ENCODE data around the gene RBPJ. TPM values are rescaled to one million over a fixed set of nuclear protein-coding genes. Genes with fewer than 3 reads are reported as not detected.
A peak's percentile ranks its signal among the peaks of the same experiment; 100 is the strongest.

Gene RBPJ
- total and polyA plus RNA-seq, 2 of the 8 experiments (the other 6 are each of a cell fraction or from before 2014, with no cell fraction given), result 65.5 to 217 TPM

DNA sequence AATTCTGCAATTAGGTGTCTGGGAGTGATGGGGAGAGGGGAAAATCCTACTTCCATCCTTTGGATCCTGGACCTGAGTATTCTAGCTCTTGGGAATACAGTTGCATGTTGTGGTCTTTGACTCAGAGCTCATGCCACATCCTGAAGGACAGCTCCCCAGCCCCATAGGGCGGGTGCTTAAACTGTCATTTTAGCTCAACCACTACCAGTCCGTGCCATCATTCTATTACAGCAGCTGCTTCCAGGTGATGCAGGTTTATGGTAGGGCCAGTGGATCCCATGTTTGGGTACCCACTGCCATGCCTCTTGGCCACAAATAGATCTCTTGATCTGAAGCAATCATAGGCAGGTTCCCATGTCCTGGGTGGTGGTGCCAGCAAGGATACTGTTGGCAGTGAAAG lies 134.8 kb downstream of the RBPJ start:
- no peak overlapping the region for H2AK5ac ChIP-seq (ENCODE audit: low read depth, low read length)
- ChIA-PET CTCF (ENCODE audit: partially characterized antibody) (interaction anchor here (5.7 kb wide), 1 partner anchor 266 kb away, joined by 73 read pairs; no protein-coding TSS in a partner anchor), POLR2A (ENCODE audit: partially characterized antibody) (no interaction called here)
- H3K4me2 ChIP-seq (ENCODE audit: insufficient read depth in 1 of 2, low read depth in 2 of 2, low read length in 2 of 2), result no peak overlapping the region
- H4K8ac ChIP-seq (ENCODE audit: extremely low read depth, insufficient read depth, low read length), result no peak overlapping the region
- no peaks in the 10 kb centered on the region for H3K27me3 ChIP-seq (replicated peaks in 1 of 4; ENCODE audit: control insufficient read depth in 3 of 4, extremely low read depth in 1 of 4, insufficient read depth in 3 of 4, low read length in 3 of 4)
- H2BK20ac ChIP-seq (ENCODE audit: low read length), result no peak overlapping the region
- H3K36me3 ChIP-seq (ENCODE audit: control insufficient read depth in 2 of 4, insufficient read depth in 4 of 4, low read length in 3 of 4), result no peaks in the 10 kb centered on the region
- no peak overlapping the region for H3K4ac ChIP-seq (replicated peaks; ENCODE audit: insufficient read length, low read depth, low read length)
- H3K4me1 ChIP-seq (replicated peaks in 1 of 4; ENCODE audit: control insufficient read depth in 3 of 4, insufficient read depth in 4 of 4, low read length in 3 of 4), result peaks cover 4 to 11% (median 8%) of the 10 kb centered on the region in 4 experiments
- no peak overlapping the region for H3K9ac ChIP-seq (replicated peaks in 1 of 4; ENCODE audit: extremely low read depth in 1 of 4, low read depth in 3 of 4, low read length in 3 of 4)
- DNase-seq (ENCODE audit: low read depth in 1 of 2, low spot score in 2 of 2), result peak in 1 of 2 experiments; percentile 26
- no peak overlapping the region for H4K5ac ChIP-seq (ENCODE audit: insufficient read length, low read depth, low read length)
- no peaks in the 10 kb centered on the region for H3K79me1 ChIP-seq (ENCODE audit: low read depth, low read length)
- FAIRE-seq, result no peak
- no peak overlapping the region for H2AFZ ChIP-seq (ENCODE audit: low read length)
- no peaks in the 10 kb centered on the region for H4K20me1 ChIP-seq (replicated peaks in 1 of 2; ENCODE audit: control insufficient read depth in 1 of 2, insufficient read depth in 2 of 2, low read length in 2 of 2)
- H2BK12ac ChIP-seq (ENCODE audit: low read depth, low read length), result no peak overlapping the region
- no peak overlapping the region for H4K91ac ChIP-seq (replicated peaks; ENCODE audit: insufficient read length, low read length)
- no peak overlapping the region for H3K4me3 ChIP-seq (ENCODE audit: extremely low read depth in 1 of 4, insufficient read depth in 2 of 4, low read depth in 3 of 4, low read length in 4 of 4)
- H3K18ac ChIP-seq (ENCODE audit: extremely low read depth, low read length), result no peak overlapping the region
- no peak overlapping the region for H2BK120ac ChIP-seq (replicated peaks; ENCODE audit: low read depth, low read length)
- H3K27ac ChIP-seq (ENCODE audit: low read depth, low read length), result no peak overlapping the region
- H3K79me2 ChIP-seq (ENCODE audit: control insufficient read depth in 1 of 2, insufficient read depth in 2 of 2, low read length in 2 of 2), result no peaks in the 10 kb centered on the region
- no peak overlapping the region for H3K23ac ChIP-seq (ENCODE audit: insufficient read length)
- no peaks in the 10 kb centered on the region for H3K23me2 ChIP-seq (ENCODE audit: low read depth, low read length)
- H2BK15ac ChIP-seq (ENCODE audit: low read length), result no peak overlapping the region
- H3K56ac ChIP-seq (replicated peaks; ENCODE audit: insufficient read length, low read depth, low read length), result no peak overlapping the region
- WGBS, 2 experiments (ENCODE audit: extremely low coverage in 1 of 2, insufficient coverage in 1 of 2, insufficient read length in 1 of 2, insufficient replicate concordance in 2 of 2, low coverage in 1 of 2, low lambda C conversion rate in 2 of 2, missing lambda C conversion rate in 1 of 2), result 82% methylated on average over 2 of the region's 2 CpGs; no CpG with 5 or more reads in 1 of the 2 experiments
- H3K9me3 ChIP-seq (ENCODE audit: insufficient read depth in 2 of 2, low read depth in 1 of 2, low read length in 1 of 2), result 0 out of 4 replicates have a peak, but pooled peaks cover 0 to 2% of the 10 kb centered on the region in 2 experiments
- no peak overlapping the region for H2BK5ac ChIP-seq (ENCODE audit: low read depth, low read length)
- H3K14ac ChIP-seq (ENCODE audit: insufficient read length), result no peak overlapping the region
- TF ChIP-seq GTF2F1 (IDR thresholded peaks at IDR 0.05; ENCODE audit: borderline replicate concordance, low read depth, low read length) (no peak), RAD21 (IDR thresholded peaks at IDR 0.05 in 1 of 2, conservative IDR thresholded peaks at IDR 0.05 in 1 of 2; ENCODE audit: low read depth in 2 of 2, low read length in 2 of 2) (no peak), CTCF (IDR thresholded peaks at IDR 0.05; ENCODE audit: control extremely low read depth in 1 of 3, insufficient read depth in 1 of 3, low read depth in 1 of 3, low read length in 3 of 3) (no peak), SP2 (IDR thresholded peaks at IDR 0.05; ENCODE audit: low read length) (no peak), POLR2A (IDR thresholded peaks at IDR 0.05; ENCODE audit: control extremely low read depth in 1 of 2, low read depth in 2 of 2, low read length in 2 of 2) (no peak), CEBPB (IDR thresholded peaks at IDR 0.05; ENCODE audit: low read depth, low read length) (no peak), FOSL1 (IDR thresholded peaks at IDR 0.05; ENCODE audit: insufficient read depth, low read depth, low read length) (no peak), JUN (IDR thresholded peaks at IDR 0.05; ENCODE audit: low read depth, low read length) (no peak), HDAC6 (IDR thresholded peaks at IDR 0.05; ENCODE audit: low read depth, low read length) (no peak), SIX5 (IDR thresholded peaks at IDR 0.05; ENCODE audit: low read depth, low read length) (no peak), GABPA (IDR thresholded peaks at IDR 0.05; ENCODE audit: borderline replicate concordance, insufficient read depth, low read length) (no peak), POLR2AphosphoS5 (IDR thresholded peaks at IDR 0.05; ENCODE audit: low read depth, low read length) (no peak), CHD2 (IDR thresholded peaks at IDR 0.05; ENCODE audit: low read length) (no peak)

Measured in H1 (cell line).